GM04504 (cell line): ENCODE data around the gene CPZ.
"Not testable (repeated sequence)": the region's sequence is repeated elsewhere in the genome, so short reads cannot be mapped to it uniquely, and the experiment has no call there.

Source experiments
- DNase-seq: peaks from one replicate; pipeline ENCODE4 v3.0.0-alpha.2; 2012; ENCODE audit warnings: low read depth

Gene CPZ

DNA sequence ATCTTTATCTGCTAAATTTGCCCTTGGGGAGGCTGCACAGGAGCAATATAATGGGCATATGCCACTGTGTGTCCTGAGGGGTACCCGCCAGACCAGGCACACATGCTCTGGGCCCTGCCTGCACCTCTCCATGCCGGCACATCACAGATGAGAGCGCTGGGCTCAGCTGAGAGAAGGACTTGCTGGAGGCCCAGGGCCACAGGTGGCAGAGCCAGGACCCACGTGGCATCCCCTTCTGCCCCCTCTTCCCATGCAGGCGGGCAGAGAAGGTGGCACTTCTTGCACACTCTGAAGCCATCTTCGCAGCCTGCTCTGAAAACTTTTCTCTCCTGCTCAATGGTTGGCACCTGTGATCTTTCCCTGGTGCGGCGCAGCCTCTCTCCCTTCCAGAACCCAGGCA is 20.1 kb downstream of the CPZ start:
- no peak for DNase-seq

DNA sequence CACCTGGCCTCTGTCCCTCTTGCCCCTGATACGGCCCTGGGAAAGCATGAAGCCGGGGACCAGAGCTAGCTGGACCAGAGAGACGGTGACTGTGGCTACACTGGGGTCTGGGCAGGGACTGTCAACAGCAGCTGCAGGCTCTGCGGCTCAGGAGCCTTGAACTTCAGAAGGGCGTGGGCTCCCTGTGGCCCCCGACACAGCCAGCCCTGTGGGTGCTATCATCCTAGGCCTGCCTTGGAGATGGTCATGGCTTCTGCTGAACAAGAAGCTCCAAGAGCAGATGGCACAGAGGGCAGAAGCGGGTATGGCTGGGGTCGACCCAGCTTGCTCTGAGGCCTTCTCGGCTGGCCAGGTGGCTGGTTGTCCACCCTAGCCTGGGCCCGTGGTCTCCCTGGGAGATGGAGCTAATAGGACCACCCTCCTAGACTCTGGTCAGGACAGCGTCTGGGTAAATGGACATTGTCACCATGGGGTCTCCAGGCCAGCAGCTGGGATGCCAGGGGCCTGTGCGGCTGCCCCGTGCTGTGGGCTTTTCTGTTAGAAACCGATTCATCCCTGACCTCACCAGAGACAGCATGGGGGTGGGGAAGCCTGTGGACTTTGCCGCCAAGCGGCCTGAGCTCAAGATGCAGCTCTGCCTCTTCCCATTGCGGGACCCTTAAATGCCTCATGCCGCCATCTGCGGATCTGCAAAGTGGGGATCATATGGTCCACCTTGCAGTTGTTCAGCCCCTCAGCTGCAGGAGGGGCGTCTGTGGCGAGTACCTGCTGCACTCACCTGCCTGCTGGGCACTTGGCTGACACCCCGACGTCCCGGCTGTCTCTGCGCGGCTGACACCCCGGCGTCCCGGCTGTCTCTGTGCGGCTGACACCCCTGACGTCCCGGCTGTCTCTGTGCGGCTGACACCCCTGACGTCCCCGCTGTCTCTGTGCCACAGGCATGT is 21.1 kb downstream of the CPZ start:
- DNase-seq = no peak

DNA sequence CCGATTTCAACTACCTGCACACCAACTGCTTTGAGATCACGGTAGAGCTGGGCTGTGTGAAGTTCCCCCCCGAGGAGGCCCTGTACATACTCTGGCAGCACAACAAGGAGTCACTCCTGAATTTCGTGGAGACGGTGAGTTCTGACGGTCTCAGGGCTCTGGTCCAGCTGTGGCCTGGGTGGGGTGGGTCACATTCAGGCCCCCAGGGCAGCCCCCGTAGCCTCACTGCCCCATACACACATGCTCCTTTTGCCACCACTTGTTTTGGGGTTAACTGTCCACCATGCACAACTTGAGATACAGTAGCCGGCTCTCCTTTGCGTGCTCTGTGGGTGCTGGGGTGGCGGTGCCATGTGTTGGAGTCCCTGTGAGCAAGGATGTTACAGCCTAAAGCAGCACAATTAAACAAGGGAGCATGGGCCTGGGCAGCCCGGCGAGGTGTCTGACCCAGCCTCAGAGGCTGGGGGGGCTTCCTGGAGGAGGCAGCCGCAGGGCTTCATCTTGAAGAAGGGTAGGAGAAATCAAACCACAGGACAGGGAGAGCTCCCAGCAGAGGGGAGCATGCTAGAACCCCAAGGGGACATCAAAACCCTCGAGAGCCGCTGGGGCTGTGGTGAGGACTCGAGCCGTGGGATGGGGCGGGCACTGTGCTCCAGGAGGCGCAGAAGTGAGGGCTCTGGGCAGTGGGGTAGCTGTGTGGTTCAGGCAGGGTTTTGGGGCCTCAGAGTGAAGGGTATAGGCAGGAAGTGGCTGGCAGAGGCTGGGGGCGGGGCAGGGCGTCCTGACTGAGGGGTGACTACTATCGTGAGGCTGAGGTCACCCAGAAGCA is 22.0 kb downstream of the CPZ start:
- no peak for DNase-seq

- DNase-seq = no peak
Measured at GRCh38 chr4:8615366-8615765, 22.8 kb downstream of the CPZ start.

DNA sequence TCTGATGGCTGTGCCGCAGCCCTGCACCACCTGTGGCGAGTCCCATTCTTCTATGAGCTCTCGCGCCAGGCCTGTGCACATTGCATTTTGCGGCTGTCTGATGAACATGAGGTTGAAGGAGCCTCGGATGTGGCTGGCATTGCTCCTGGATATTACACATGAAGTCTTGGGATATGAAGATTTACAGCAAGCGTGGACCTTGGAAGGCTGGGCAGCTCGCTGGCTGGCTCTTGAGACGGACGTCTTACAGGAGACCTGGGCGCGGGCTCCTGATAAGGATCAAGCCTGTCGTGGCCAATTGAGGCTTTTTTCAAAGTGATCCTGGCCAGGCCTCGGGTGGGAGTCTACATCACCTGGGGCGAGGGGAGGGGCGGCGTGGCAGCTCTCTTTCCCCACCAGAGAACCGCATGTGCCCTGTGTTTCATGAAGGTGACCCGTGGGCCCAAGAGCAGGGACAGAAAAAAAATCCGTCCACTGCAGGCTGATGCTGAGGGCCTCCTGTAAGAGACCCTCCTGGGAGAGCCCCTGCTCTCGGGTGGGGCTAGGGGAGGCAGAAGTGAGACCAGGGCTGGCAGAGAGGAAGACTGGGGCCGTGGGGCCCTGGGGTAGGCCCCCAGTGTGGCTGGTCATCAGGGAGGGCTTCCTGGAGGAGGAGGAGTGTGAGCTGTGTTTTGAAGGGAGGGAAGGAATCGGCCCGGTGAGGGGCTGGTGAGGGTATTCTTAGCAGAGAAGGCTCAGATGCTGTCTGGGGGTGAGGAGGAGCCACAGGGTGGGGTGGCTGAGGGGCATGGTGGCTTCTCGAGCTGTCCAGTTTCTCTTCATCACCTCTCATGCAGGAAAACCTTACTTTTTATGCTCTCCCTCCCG is 23.6 kb downstream of the CPZ start:
- no peak for DNase-seq

DNA sequence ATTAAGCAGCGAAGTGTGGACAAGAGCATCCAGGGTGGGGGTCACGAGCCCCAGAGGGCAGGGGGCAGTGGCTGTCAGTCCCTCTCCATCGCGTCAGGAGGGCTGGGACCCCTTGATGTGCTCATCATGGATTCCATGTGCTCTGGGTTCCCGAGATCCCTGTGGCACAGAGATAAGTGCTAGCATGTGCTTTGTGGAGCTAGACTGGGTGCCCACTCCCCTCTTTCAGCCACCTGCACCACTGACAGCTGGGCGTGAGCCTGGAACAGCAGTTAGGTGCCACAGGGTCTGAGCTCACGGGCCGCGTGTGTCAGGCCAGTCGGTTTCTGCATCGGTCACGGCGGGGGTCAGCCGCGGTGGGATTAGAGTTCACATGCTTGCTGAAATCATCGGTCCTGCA is 24.3 kb downstream of the CPZ start:
- DNase-seq = no peak

GRCh38 chr4:8617486-8618040 is 25.0 kb downstream of the CPZ start:
- no peak for DNase-seq

GRCh38 chr4:8618421-8618820 is 25.9 kb downstream of the CPZ start:
- no peak for DNase-seq

- no peak for DNase-seq
Measured at GRCh38 chr4:8618961-8619720, 26.6 kb downstream of the CPZ start.

DNA sequence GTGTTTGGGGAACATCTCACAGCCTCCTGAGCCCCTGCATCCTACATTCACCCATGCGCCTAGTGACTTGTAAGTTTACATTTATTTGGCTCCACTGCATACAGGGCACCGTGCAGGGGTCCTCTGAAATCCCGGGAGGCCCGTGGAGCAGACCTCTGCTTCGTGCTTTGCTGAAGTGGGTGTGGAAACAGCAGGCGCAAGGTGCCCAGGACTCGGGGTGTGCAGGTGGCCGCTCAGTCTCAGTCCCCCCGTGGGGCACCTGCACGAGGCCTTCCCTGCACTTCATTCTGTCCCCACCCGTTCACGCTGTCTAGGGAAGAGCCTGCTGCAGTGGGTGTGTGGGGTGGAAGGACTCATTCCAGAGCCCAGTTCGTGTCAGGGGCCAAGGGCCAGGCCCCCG is 28.6 kb downstream of the CPZ start:
- not testable (repeated sequence) for DNase-seq

GRCh38 chr4:8624601-8625272 is 32.2 kb downstream of the CPZ start:
- DNase-seq = not testable (repeated sequence)

GRCh38 chr4:8630240-8630905 is 37.8 kb downstream of the CPZ start:
- DNase-seq = not testable (repeated sequence)

DNA sequence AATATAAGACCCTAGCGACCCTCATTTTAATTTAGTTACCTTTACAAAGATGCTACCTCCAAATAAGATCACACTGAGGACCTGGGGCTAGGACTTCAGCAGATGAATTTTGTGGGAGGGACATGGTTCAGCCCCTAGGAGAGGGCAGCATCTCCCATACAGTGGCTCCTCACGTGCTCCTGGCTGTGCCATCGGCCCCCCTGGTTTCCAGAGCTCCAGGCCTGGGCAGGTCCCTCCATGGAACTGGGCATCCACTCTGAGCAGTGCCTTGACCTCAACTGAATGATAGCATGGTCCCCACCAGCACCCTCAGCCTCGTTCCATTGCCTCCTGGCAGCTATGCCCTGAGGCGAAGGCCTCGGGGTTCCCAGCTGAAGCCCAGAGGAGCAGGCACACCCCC is 39.3 kb downstream of the CPZ start:
- not testable (repeated sequence) for DNase-seq

DNA sequence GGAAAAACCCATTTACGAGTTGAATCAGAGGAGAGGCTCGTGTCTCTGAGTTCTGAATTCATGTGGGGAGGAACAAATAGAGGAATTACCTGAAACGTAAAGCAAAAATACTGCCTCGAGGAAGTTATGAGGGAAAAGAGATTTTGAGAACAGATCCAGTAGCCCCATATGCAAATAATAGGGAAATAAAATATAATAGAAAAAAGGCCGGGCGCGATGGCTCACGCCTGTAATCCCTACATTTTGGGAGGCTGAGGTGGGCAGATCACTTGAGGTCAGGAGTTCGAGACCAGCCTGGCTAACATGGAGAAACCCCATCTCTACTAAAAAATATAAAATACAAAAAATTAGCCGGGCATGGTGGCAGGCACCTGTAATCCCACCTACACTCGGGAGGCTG is 42.2 kb downstream of the CPZ start:
- not testable (repeated sequence) for DNase-seq

DNA sequence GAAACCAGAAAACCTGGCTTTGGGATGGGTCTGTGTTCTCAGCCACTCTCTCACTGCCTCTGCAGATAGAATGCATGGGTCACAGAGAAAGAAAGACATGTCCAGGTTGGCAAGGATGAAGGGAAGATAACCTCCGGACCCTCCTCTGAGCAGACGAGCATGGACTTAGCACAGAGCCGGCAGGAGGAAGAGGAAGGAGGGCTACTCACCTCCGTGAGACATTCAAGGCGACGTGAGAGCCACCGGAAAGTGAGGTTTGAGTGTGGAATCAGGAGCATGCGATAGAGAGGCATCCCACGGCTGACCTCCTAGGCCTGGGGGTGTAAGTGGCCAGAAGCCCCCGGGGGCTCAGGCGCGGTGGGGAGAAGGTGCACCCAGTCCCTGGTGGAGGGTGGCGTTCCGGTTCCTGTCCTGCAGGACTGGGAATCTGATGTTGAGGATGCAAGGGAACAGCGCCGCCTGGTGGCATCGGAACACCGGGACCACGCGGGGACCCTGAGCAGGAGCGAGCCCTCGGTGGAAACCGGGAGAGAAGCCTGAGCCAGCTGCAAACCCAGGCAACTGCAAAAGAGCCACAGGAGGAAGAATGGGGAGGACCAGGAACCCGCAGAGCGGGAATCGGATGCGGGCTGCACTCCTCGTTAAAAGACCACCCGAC is 43.5 kb downstream of the CPZ start:
- not testable (repeated sequence) for DNase-seq

DNA sequence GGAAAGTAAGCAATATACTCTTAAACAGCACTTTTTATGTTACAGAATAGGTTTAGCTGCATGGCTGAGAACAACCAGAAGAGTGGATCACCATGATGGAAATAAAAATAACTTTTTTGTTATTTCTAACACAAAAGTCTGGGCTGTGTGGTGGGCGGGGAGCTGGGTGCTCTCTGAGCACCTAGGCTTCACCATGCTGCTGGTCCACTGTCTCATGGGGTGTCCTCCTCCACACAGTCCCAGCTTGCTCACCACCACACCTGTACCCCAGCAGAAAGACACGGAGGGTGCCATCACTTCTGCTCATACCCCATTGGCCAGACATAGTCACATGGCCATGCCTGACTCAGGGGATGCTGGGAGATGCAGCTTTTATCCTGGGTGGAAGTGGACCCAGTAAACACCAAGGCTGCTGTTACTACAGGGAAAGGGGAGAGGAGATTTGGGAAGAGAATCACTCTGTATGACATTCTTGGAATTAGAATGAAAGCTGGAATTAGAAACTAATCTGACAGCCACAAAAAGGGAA is 45.0 kb downstream of the CPZ start:
- DNase-seq = no peak

DNA sequence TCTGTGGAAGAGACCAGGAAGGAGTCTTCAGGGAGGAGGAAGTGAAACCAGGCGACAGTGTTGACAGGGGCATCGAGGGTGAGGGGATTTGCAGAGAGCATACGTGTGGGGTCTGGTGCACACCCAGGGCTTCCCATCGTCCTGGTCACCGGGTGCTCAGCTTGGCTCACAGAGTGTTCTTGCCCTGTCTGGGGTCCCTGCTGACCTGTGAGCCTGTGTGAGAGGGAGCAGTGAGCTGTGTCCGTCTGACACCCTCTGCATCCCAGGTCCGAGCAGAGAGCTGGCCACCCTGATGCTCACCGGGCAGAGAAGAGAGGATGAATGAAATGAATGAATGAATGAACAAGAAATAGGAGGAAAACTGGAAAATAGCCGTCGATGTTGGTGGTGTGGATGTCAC is 46.5 kb downstream of the CPZ start:
- DNase-seq = no peak

- DNase-seq = no peak
Measured at GRCh38 chr4:8639777-8640720, 47.5 kb downstream of the CPZ start.
